Stomach (tissue), 9 donors: ENCODE data around the gene MMEL1. TPM values are rescaled to one million over a fixed set of nuclear protein-coding genes. Genes with fewer than 3 reads are reported as not detected.
A peak's percentile ranks its signal among the peaks of the same experiment; 100 is the strongest.

Experiments
- DNase-seq, 2 donors: peaks; one replicate each; pipeline versions ENCODE4 v3.0.0 to v3.0.0-alpha.2; 2013 to 2019
- H3K27ac ChIP-seq, 5 donors: fragments of 200-600 bp in 4 of 5; sonication (generic) in 4 of 5; one replicate each; pipeline ENCODE4 v1.5.1; 2013 to 2019; ENCODE audit warnings: mild to moderate bottlenecking in 1 of 5, moderate library complexity in 1 of 5
- H3K27me3 ChIP-seq, 3 donors: fragments of 200-600 bp; sonication (generic); one replicate each; pipeline ENCODE4 v1.5.1; 2017 to 2019; ENCODE audit warnings: mixed run types in 1 of 3
- H3K36me3 ChIP-seq, 4 donors: fragments of 200-600 bp; sonication (generic); 1 replicate in 3 of 4; 2 replicates in 1 of 4; pipeline ENCODE4 v1.5.1; 2016 to 2019
- H3K4me1 ChIP-seq, 4 donors: fragments of 200-600 bp; sonication (generic); one replicate each; pipeline ENCODE4 v1.5.1; 2016 to 2019
- H3K4me3 ChIP-seq, 4 donors: fragments of 200-600 bp; sonication (generic) in 3 of 4; one replicate each; pipeline ENCODE4 v1.5.1; 2016 to 2019; ENCODE audit warnings: mild to moderate bottlenecking in 1 of 4
- H3K9me3 ChIP-seq, 4 donors: fragments of 200-600 bp; sonication (generic); one replicate each; pipeline ENCODE4 v1.5.1; 2016 to 2019
- EP300 ChIP-seq: sonication (generic); formaldehyde crosslinking; IDR thresholded peaks from one replicate; pipeline ENCODE4 v1.6.1; 2017; ENCODE audit warnings: antibody characterized with exemption
- POLR2A ChIP-seq, 4 donors: fragments of 450-650 bp; IDR thresholded peaks; one replicate each; pipeline ENCODE4 v1.6.1; 2016; ENCODE audit warnings: antibody characterized with exemption in 4 of 4, control low read depth in 2 of 4, mild to moderate bottlenecking in 1 of 4, moderate library complexity in 1 of 4
- POLR2AphosphoS5 ChIP-seq, 3 donors: sonication (generic); formaldehyde crosslinking; IDR thresholded peaks; one replicate each; pipeline ENCODE4 v1.6.1; 2016; ENCODE audit warnings: antibody characterized with exemption in 3 of 3
- WGBS, 5 donors: extraction: QIAGEN DNeasy Blood & Tissue Kit in 3 of 5; methylation state at CpG; one replicate each; pipeline versions ENCODE4 v1.1.5 to v1.1.7; 2013 to 2018; 5-methylcytosine and 5-hydroxymethylcytosine counted together
- intact Hi-C: fragments of 100-400 bp; cut with DNase I; formaldehyde crosslinking; loops from one replicate; pipeline ENCODE4 v1.15.1; 2023; ENCODE audit warnings: low total_unique reads
- polyA plus RNA-seq, 3 donors: library from polyadenylated mRNA; stranded (reverse); fragments of 200-250 nt; gene quantifications; one replicate each; pipeline ENCODE4 v1.2.3, GENCODE V29; 2013
- total RNA-seq, 5 donors: library from RNA; depleted of rRNA; stranded (reverse); fragments of >200 nt; gene quantifications; one replicate each; pipeline versions ENCODE4 v1.1.0 to v1.2.3, GENCODE V29; 2014 to 2016
- TF ChIP-seq, protein P1 (sequence below), 7 experiments: fragments of 450-650 bp in 4 of 7; fragments of 200-600 bp in 3 of 7; sonication (generic) in 3 of 7; IDR thresholded peaks; one replicate each; pipeline ENCODE4 v1.5.1; 2016 to 2019; ENCODE audit warnings: antibody characterized with exemption in 7 of 7, control low read depth in 2 of 7, mild to moderate bottlenecking in 1 of 7
- donor health status: healthy with polysubstance abuse.
- donor health status: Bipolar disorder and iron deficiency.
- donor health status: healthy.

Gene MMEL1
- total and polyA plus RNA-seq, 8 donors = 1.3 to 190 (median 23.6) TPM

DNA sequence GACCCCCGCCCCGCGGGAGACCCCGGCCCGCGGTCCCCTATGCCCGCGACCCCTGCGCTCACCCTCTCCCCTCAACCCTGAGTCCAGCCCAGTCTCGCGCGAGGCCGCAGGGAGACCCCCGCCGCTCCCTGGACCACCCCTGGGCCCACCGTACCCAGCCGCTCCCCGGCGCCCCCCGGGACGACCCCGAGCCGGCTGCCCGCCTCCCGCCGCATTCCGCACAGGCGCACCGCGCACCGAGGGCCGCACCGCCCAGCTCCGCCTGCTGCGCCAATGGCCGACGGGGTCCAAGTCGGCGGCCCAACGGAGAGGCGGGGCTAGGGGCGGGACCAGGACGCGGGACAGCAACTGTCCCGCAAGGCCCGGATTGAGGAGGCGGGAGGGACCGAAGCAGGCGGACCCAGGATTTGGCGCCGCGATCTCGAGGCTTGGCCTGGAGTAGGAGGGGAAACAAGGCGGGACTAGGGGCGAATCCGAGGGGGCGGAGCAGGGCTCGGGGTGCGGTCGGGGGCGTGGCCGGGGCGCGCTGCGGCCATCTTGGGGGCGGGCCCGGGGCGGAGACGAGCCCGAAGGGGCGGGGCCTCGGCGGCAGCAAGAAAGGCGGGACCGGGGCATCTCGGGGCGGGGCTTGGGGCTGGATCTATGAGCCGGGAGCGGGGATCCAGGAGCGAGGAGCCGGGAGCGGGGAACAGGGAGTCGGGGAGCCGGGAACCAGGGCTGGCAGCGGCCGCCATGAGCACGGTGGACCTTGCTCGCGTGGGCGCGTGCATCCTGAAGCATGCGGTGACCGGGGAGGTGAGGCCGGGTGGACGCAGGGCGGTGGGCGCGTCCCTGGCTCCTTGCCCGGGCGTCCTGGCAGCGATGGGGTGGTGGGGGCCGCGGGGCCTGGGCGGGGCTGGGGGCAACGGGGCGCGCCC is 46.4 kb downstream of the MMEL1 start, which contains the start of gene PRXL2B:
PRXL2B (plus strand) TSS at position 624 of the 917 bp plus-strand sequence; CDS start at position 733, 109 bp downstream.
- Histone ChIP-seq H3K4me3 (peak within 1 kb of the TSS; percentile 80 to 95 (median 88)), H3K27me3 (no peaks in the 10 kb centered on the region), H3K9me3 (no peaks in the 10 kb centered on the region), H3K4me1 (peaks cover 28 to 52% (median 49%) of the 10 kb centered on the region in 4 donors), H3K27ac (peak within 1 kb of the TSS; percentile 98 to 100 (median 99)), H3K36me3 (peaks cover 0 to 22% (median 11%) of the 10 kb centered on the region in 4 donors)
- DNase-seq = peak; percentile 99 to 100
- peak; percentile 88 to 96 (median 95) for TF ChIP-seq POLR2AphosphoS5 (IDR thresholded peaks at IDR 0.05)
- TF ChIP-seq EP300 = no peak
- WGBS, 5 donors = 1 to 2% (median 1%) methylated on average over 24 to 107 of the region's 107 CpGs
- intact Hi-C loops = loop anchor here (10.0 kb wide), 1 partner anchor 58 kb away; no protein-coding TSS in a partner anchor

GRCh38 chr1:2585318-2586092 is 47.3 kb downstream of the MMEL1 start:
- Histone ChIP-seq H3K27ac (peak overlapping the region; percentile 98 to 100 (median 99)), H3K9me3 (no peaks in the 10 kb centered on the region), H3K4me1 (peaks cover 28 to 52% (median 49%) of the 10 kb centered on the region in 4 donors), H3K27me3 (no peaks in the 10 kb centered on the region), H3K36me3 (peaks cover 0 to 19% (median 11%) of the 10 kb centered on the region in 4 donors), H3K4me3 (peak overlapping the region; percentile 80 to 95 (median 88))
- TF ChIP-seq POLR2AphosphoS5 (IDR thresholded peaks at IDR 0.05) (peak; percentile 58 to 86 (median 82)), EP300 (no peak)
- intact Hi-C loops = loop anchor here (10.0 kb wide), 1 partner anchor 59 kb away; no protein-coding TSS in a partner anchor
- peak; percentile 69 to 92 for DNase-seq
- 0 to 5% (median 1%) methylated on average over 16 to 28 of the region's 28 CpGs for WGBS, 5 donors

- intact Hi-C loops = loop anchor here (10.0 kb wide), 1 partner anchor 60 kb away; no protein-coding TSS in a partner anchor
- 35 to 45% (median 40%) methylated on average over 12 of the region's 12 CpGs for whole genome bisulfite sequencing, 5 donors
- Histone ChIP-seq H3K36me3 (peaks cover 0 to 14% (median 9%) of the 10 kb centered on the region in 4 donors), H3K27ac (peak overlapping the region; percentile 98 to 100 (median 99)), H3K4me3 (peak overlapping the region; percentile 80 to 95 (median 88)), H3K9me3 (no peaks in the 10 kb centered on the region), H3K27me3 (no peaks in the 10 kb centered on the region), H3K4me1 (peaks cover 28 to 52% (median 49%) of the 10 kb centered on the region in 4 donors)
- no peak for DNase-seq
- TF ChIP-seq POLR2A (IDR thresholded peaks at IDR 0.05) (no peak), EP300 (no peak), POLR2AphosphoS5 (IDR thresholded peaks at IDR 0.05) (no peak)
- TF ChIP-seq, protein P1, sequence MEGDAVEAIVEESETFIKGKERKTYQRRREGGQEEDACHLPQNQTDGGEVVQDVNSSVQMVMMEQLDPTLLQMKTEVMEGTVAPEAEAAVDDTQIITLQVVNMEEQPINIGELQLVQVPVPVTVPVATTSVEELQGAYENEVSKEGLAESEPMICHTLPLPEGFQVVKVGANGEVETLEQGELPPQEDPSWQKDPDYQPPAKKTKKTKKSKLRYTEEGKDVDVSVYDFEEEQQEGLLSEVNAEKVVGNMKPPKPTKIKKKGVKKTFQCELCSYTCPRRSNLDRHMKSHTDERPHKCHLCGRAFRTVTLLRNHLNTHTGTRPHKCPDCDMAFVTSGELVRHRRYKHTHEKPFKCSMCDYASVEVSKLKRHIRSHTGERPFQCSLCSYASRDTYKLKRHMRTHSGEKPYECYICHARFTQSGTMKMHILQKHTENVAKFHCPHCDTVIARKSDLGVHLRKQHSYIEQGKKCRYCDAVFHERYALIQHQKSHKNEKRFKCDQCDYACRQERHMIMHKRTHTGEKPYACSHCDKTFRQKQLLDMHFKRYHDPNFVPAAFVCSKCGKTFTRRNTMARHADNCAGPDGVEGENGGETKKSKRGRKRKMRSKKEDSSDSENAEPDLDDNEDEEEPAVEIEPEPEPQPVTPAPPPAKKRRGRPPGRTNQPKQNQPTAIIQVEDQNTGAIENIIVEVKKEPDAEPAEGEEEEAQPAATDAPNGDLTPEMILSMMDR (IDR thresholded peaks at IDR 0.05) = no peak
Observed at GRCh38 chr1:2584686-2585317, 48.0 kb downstream of the MMEL1 start.

GRCh38 chr1:2583871-2584351 is 48.9 kb downstream of the MMEL1 start:
- Histone ChIP-seq H3K36me3 (peaks cover 0 to 5% (median 2%) of the 10 kb centered on the region in 4 donors), H3K4me3 (no peak overlapping the region), H3K4me1 (peaks cover 28 to 49% (median 47%) of the 10 kb centered on the region in 4 donors), H3K27me3 (no peaks in the 10 kb centered on the region), H3K9me3 (no peaks in the 10 kb centered on the region), H3K27ac (peak overlapping the region in 4 of 5 donors; percentile 99 to 100 (median 99))
- 48 to 51% (median 50%) methylated on average over 12 to 14 of the region's 14 CpGs for WGBS, 5 donors
- no peak for DNase-seq
- TF ChIP-seq, protein P1 (IDR thresholded peaks at IDR 0.05) = no peak
- TF ChIP-seq EP300 = no peak
- peak in 2 of 3 donors; percentile 5 to 36 for TF ChIP-seq POLR2AphosphoS5 (IDR thresholded peaks at IDR 0.05)
- intact Hi-C loops = loop anchor here (10.0 kb wide), 1 partner anchor 61 kb away; no protein-coding TSS in a partner anchor
